Nephron (organoid): ENCODE measurements around the gene KHK.

Source experiments
- H3K27ac Mint-ChIP-seq, 3 experiments: 2 replicates each; pipeline ENCODE4 v1.8.0; 2020; ENCODE audit warnings: mixed read lengths in 3 of 3, mild to moderate bottlenecking in 2 of 3, moderate library complexity in 1 of 3
- H3K27me3 Mint-ChIP-seq: 2 replicates; pipeline ENCODE4 v1.8.0; 2021; ENCODE audit warnings: low read depth, mild to moderate bottlenecking, moderate library complexity, mixed read lengths
- H3K36me3 Mint-ChIP-seq: 2 replicates; pipeline ENCODE4 v1.8.0; 2020; ENCODE audit warnings: low read depth, mixed read lengths
- H3K4me1 Mint-ChIP-seq: 2 replicates; pipeline ENCODE4 v1.8.0; 2020; ENCODE audit warnings: mixed read lengths
- H3K4me3 Mint-ChIP-seq, 3 experiments: 2 replicates each; pipeline ENCODE4 v1.8.0; 2020; ENCODE audit warnings: mild to moderate bottlenecking in 3 of 3, mixed read lengths in 3 of 3, moderate library complexity in 2 of 3
- H3K9me3 Mint-ChIP-seq: 2 replicates; pipeline ENCODE4 v1.8.0; 2020; ENCODE audit warnings: mixed read lengths
- CTCF ChIP-seq, 3 experiments: fragments of 200-600 bp; sonication (generic); IDR thresholded peaks; one replicate each; pipeline ENCODE4 v1.5.0; 2021; ENCODE audit warnings: antibody characterized with exemption in 3 of 3; ENCODE audit not compliant: unreplicated experiment in 3 of 3

The KHK gene

GRCh38 chr2:27136751-27137150 lies 50.2 kb downstream of the KHK start:
- H3K27ac Mint-ChIP-seq, result peak overlapping the region in 1 of 3 experiments; percentile 66
- no peak for TF ChIP-seq CTCF (IDR thresholded peaks at IDR 0.05; ENCODE audit: unreplicated experiment in 3 of 3)
- peaks cover 13% of the 10 kb centered on the region for H3K4me1 Mint-ChIP-seq
- peak overlapping the region in 2 of 3 experiments; percentile 19 to 30 for H3K4me3 Mint-ChIP-seq
- H3K9me3 Mint-ChIP-seq, result no peaks in the 10 kb centered on the region
- H3K36me3 Mint-ChIP-seq, result peaks cover 10% of the 10 kb centered on the region
- H3K27me3 Mint-ChIP-seq, result no peaks in the 10 kb centered on the region

- peaks cover 13% of the 10 kb centered on the region for H3K4me1 Mint-ChIP-seq
- H3K27ac Mint-ChIP-seq, result peak overlapping the region in 1 of 3 experiments; percentile 51
- H3K27me3 Mint-ChIP-seq, result no peaks in the 10 kb centered on the region
Measured at GRCh38 chr2:27137322-27137935, 50.9 kb downstream of the KHK start.

GRCh38 chr2:27138111-27138510 lies 51.5 kb downstream of the KHK start:
- no peak for TF ChIP-seq CTCF (IDR thresholded peaks at IDR 0.05; ENCODE audit: unreplicated experiment in 3 of 3)
- Mint-ChIP-seq H3K27ac (peak overlapping the region in 2 of 3 experiments; percentile 35 to 51), H3K36me3 (peaks cover 6% of the 10 kb centered on the region), H3K4me3 (peak overlapping the region in 2 of 3 experiments; percentile 48), H3K9me3 (peaks cover 3% of the 10 kb centered on the region), H3K4me1 (peaks cover 9% of the 10 kb centered on the region), H3K27me3 (peaks cover 2% of the 10 kb centered on the region)

More at GRCh38 chr2:27137322-27137935, 50.9 kb downstream of the KHK start:
- TF ChIP-seq CTCF (IDR thresholded peaks at IDR 0.05; ENCODE audit: unreplicated experiment in 3 of 3), result no peak
- H3K9me3 Mint-ChIP-seq, result no peaks in the 10 kb centered on the region
- peak overlapping the region in 1 of 3 experiments; percentile 48 for H3K4me3 Mint-ChIP-seq
- peaks cover 10% of the 10 kb centered on the region for H3K36me3 Mint-ChIP-seq

GRCh38 chr2:27139310-27139709 lies 52.7 kb downstream of the KHK start, which contains the start of gene PRR30:
Gene PRR30 (minus strand): TSS chr2:27139410. CDS start chr2:27138329, 1,081 bp downstream.
- Mint-ChIP-seq H3K27ac (peak within 1 kb of the TSS in 2 of 3 experiments; percentile 40 to 79), H3K4me1 (no peaks in the 10 kb centered on the region), H3K36me3 (no peaks in the 10 kb centered on the region), H3K27me3 (peaks cover 6% of the 10 kb centered on the region), H3K9me3 (peaks cover 8% of the 10 kb centered on the region), H3K4me3 (peak within 1 kb of the TSS in 1 of 3 experiments; percentile 37)
- no peak for TF ChIP-seq CTCF (IDR thresholded peaks at IDR 0.05; ENCODE audit: unreplicated experiment in 3 of 3)

- no peaks in the 10 kb centered on the region for H3K36me3 Mint-ChIP-seq
- H3K27ac Mint-ChIP-seq, result no peak overlapping the region
- H3K27me3 Mint-ChIP-seq, result peaks cover 6% of the 10 kb centered on the region
- peaks cover 8% of the 10 kb centered on the region for H3K9me3 Mint-ChIP-seq
- peaks cover 15% of the 10 kb centered on the region for H3K4me1 Mint-ChIP-seq
- no peak overlapping the region for H3K4me3 Mint-ChIP-seq
- TF ChIP-seq CTCF (IDR thresholded peaks at IDR 0.05; ENCODE audit: unreplicated experiment in 3 of 3), result no peak
Measured at GRCh38 chr2:27143285-27143684, 56.7 kb downstream of the KHK start.

GRCh38 chr2:27145682-27146081 lies 59.1 kb downstream of the KHK start:
- Mint-ChIP-seq H3K36me3 (no peaks in the 10 kb centered on the region), H3K4me1 (peaks cover 30% of the 10 kb centered on the region), H3K9me3 (peaks cover 8% of the 10 kb centered on the region), H3K27ac (peak overlapping the region; percentile 10 to 50 (median 27)), H3K4me3 (no peak overlapping the region), H3K27me3 (peaks cover 6% of the 10 kb centered on the region)
- TF ChIP-seq CTCF (IDR thresholded peaks at IDR 0.05; ENCODE audit: unreplicated experiment in 3 of 3), result no peak
